ENCODE results near the gene LDLRAD3.

DNA sequence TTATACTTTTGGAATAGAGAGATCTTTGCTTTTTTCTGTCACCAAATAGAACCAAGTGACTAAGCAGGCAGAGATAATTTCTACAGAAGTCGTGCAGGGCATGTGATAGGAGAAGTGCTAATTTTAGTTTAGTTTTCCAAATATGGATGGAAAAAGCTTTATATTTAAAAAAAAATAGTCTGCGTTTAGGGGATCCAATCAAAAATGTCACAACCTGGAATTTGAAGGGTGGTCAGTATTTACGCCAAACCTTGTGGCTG lies 165.7 kb downstream of the LDLRAD3 start:
- TF ChIP-seq, protein P1, sequence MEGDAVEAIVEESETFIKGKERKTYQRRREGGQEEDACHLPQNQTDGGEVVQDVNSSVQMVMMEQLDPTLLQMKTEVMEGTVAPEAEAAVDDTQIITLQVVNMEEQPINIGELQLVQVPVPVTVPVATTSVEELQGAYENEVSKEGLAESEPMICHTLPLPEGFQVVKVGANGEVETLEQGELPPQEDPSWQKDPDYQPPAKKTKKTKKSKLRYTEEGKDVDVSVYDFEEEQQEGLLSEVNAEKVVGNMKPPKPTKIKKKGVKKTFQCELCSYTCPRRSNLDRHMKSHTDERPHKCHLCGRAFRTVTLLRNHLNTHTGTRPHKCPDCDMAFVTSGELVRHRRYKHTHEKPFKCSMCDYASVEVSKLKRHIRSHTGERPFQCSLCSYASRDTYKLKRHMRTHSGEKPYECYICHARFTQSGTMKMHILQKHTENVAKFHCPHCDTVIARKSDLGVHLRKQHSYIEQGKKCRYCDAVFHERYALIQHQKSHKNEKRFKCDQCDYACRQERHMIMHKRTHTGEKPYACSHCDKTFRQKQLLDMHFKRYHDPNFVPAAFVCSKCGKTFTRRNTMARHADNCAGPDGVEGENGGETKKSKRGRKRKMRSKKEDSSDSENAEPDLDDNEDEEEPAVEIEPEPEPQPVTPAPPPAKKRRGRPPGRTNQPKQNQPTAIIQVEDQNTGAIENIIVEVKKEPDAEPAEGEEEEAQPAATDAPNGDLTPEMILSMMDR (IDR thresholded peaks at IDR 0.05): no peak
- TF ChIP-seq EP300 (IDR thresholded peaks at IDR 0.05): no peak
